ENCODE results near the gene MVK. TPM values are rescaled to one million over a fixed set of nuclear protein-coding genes. Genes with fewer than 3 reads are reported as not detected.

MVK gene
- total and polyA plus RNA-seq, 2 donors from 2014 or later: 40.0 to 48.1 TPM

GRCh38 chr12:109598428-109598854 lies 24.8 kb downstream of the MVK start:
- Histone ChIP-seq H3K9ac (ENCODE audit: low read length in 3 of 3) (peak overlapping the region in 1 of 3 donors; percentile 5), H3K27ac (ENCODE audit: low read depth in 2 of 2, low read length in 2 of 2) (no peak overlapping the region), H3K4me3 (ENCODE audit: low read length in 3 of 3) (peak overlapping the region in 1 of 3 donors; percentile 1), H3K4me1 (ENCODE audit: control insufficient read depth in 2 of 3, insufficient read depth in 2 of 3, low read depth in 1 of 3, low read length in 3 of 3) (peaks cover 0 to 10% (median 5%) of the 10 kb centered on the region in 3 donors), H3K36me3 (ENCODE audit: control insufficient read depth in 2 of 3, insufficient read depth in 3 of 3, low read length in 3 of 3) (peaks cover 0 to 3% (median 0%) of the 10 kb centered on the region in 3 donors), H3K27me3 (ENCODE audit: control insufficient read depth, insufficient read depth, low read length) (no peaks in the 10 kb centered on the region), H3K9me3 (ENCODE audit: control insufficient read depth in 2 of 3, insufficient read depth in 1 of 3, low read length in 3 of 3) (no peaks in the 10 kb centered on the region)
- no peak for TF ChIP-seq CTCF (IDR thresholded peaks at IDR 0.05; ENCODE audit: borderline replicate concordance, extremely low read depth, insufficient read depth)
- no peak for DNase-seq
- no peak for FAIRE-seq
- intact Hi-C loops (cut with DNase I): loop anchor here (5.0 kb wide), 1 partner anchor 174 kb away; no protein-coding TSS in a partner anchor

GRCh38 chr12:109599087-109599486 lies 25.5 kb downstream of the MVK start:
- Histone ChIP-seq H3K36me3 (ENCODE audit: control insufficient read depth in 2 of 3, insufficient read depth in 3 of 3, low read length in 3 of 3) (peaks cover 0 to 3% (median 0%) of the 10 kb centered on the region in 3 donors), H3K4me1 (ENCODE audit: control insufficient read depth in 2 of 3, insufficient read depth in 2 of 3, low read depth in 1 of 3, low read length in 3 of 3) (peaks cover 0 to 10% (median 5%) of the 10 kb centered on the region in 3 donors), H3K27me3 (ENCODE audit: control insufficient read depth, insufficient read depth, low read length) (no peaks in the 10 kb centered on the region), H3K9me3 (ENCODE audit: control insufficient read depth in 2 of 3, insufficient read depth in 1 of 3, low read length in 3 of 3) (no peaks in the 10 kb centered on the region), H3K4me3 (ENCODE audit: low read length in 3 of 3) (no peak overlapping the region), H3K27ac (ENCODE audit: low read depth in 2 of 2, low read length in 2 of 2) (no peak overlapping the region), H3K9ac (ENCODE audit: low read length in 3 of 3) (no peak overlapping the region)
- intact Hi-C loops (cut with DNase I): loop anchor here (5.0 kb wide), 1 partner anchor 173 kb away; no protein-coding TSS in a partner anchor
- no peak for TF ChIP-seq CTCF (IDR thresholded peaks at IDR 0.05; ENCODE audit: borderline replicate concordance, extremely low read depth, insufficient read depth)
- DNase-seq: no peak
- no peak for FAIRE-seq

GRCh38 chr12:109600481-109600880 lies 26.9 kb downstream of the MVK start:
- Histone ChIP-seq H3K4me3 (ENCODE audit: low read length in 3 of 3) (no peak overlapping the region), H3K27ac (ENCODE audit: low read depth in 2 of 2, low read length in 2 of 2) (no peak overlapping the region), H3K4me1 (ENCODE audit: control insufficient read depth in 2 of 3, insufficient read depth in 2 of 3, low read depth in 1 of 3, low read length in 3 of 3) (peaks cover 0 to 8% (median 0%) of the 10 kb centered on the region in 3 donors), H3K27me3 (ENCODE audit: control insufficient read depth, insufficient read depth, low read length) (no peaks in the 10 kb centered on the region), H3K9me3 (ENCODE audit: control insufficient read depth in 2 of 3, insufficient read depth in 1 of 3, low read length in 3 of 3) (no peaks in the 10 kb centered on the region), H3K36me3 (ENCODE audit: control insufficient read depth in 2 of 3, insufficient read depth in 3 of 3, low read length in 3 of 3) (peaks cover 0 to 3% (median 0%) of the 10 kb centered on the region in 3 donors), H3K9ac (ENCODE audit: low read length in 3 of 3) (no peak overlapping the region)
- no peak for TF ChIP-seq CTCF (IDR thresholded peaks at IDR 0.05; ENCODE audit: borderline replicate concordance, extremely low read depth, insufficient read depth)
- intact Hi-C loops (cut with DNase I): no loop called here
- DNase-seq: no peak
- no peak for FAIRE-seq

DNA sequence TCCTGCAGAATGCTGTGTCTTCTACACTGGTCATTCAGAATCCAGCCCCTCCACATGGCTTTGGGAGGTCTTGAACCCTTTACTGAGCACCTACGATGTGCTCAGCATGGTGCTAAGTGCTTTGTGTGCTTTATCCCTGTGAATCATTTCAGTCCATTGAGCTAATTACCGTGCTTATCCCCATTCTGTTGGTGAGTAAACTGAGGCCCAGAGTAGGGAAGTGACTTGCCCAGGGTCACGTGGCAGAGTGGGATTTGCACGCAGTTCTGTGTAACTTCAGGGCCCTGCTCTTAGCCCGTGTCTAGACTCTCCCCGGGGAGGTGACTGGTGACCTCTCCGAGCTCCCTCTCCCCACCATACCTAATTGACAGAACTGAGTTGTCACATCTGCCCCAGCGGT lies 27.4 kb downstream of the MVK start:
- no peak overlapping the region for H3K4me3 ChIP-seq (ENCODE audit: low read length in 3 of 3)
- no peak for TF ChIP-seq CTCF (IDR thresholded peaks at IDR 0.05; ENCODE audit: borderline replicate concordance, extremely low read depth, insufficient read depth)
- no peak overlapping the region for H3K27ac ChIP-seq (ENCODE audit: low read depth in 2 of 2, low read length in 2 of 2)
- FAIRE-seq (no peak), DNase-seq (no peak)
- peaks cover 0 to 8% (median 0%) of the 10 kb centered on the region in 3 donors for H3K4me1 ChIP-seq (ENCODE audit: control insufficient read depth in 2 of 3, insufficient read depth in 2 of 3, low read depth in 1 of 3, low read length in 3 of 3)
- no peaks in the 10 kb centered on the region for H3K27me3 ChIP-seq (ENCODE audit: control insufficient read depth, insufficient read depth, low read length)
- H3K9me3 ChIP-seq (ENCODE audit: control insufficient read depth in 2 of 3, insufficient read depth in 1 of 3, low read length in 3 of 3): no peaks in the 10 kb centered on the region
- intact Hi-C loops (cut with DNase I): no loop called here
- no peak overlapping the region for H3K9ac ChIP-seq (ENCODE audit: low read length in 3 of 3)
- H3K36me3 ChIP-seq (ENCODE audit: control insufficient read depth in 2 of 3, insufficient read depth in 3 of 3, low read length in 3 of 3): peaks cover 0 to 3% (median 0%) of the 10 kb centered on the region in 3 donors
